ENCODE data around the gene GIT2.

Gene GIT2

GRCh38 chr12:109972821-109973220, 23.3 kb downstream of the GIT2 start:
- no peak for DNase-seq

- no peak for DNase-seq
These were observed 27.4 kb downstream of the GIT2 start for GRCh38 chr12:109968801-109969200.

- no peak for DNase-seq
These were observed 28.1 kb downstream of the GIT2 start for GRCh38 chr12:109968032-109968420.

- DNase-seq, result no peak
These were observed 28.7 kb downstream of the GIT2 start for GRCh38 chr12:109967383-109968031.

- no peak for DNase-seq
These were observed 29.6 kb downstream of the GIT2 start for GRCh38 chr12:109966546-109966945.

GRCh38 chr12:109963743-109964429, 32.3 kb downstream of the GIT2 start:
- no peak for DNase-seq

GRCh38 chr12:109963330-109963729, 32.8 kb downstream of the GIT2 start:
- DNase-seq, result no peak

GRCh38 chr12:109962398-109962797, 33.8 kb downstream of the GIT2 start:
- no peak for DNase-seq

- DNase-seq, result no peak
These were observed 34.6 kb downstream of the GIT2 start for GRCh38 chr12:109961612-109962011.

GRCh38 chr12:109961201-109961600, 35.0 kb downstream of the GIT2 start:
- DNase-seq, result no peak

GRCh38 chr12:109959411-109960093, 36.6 kb downstream of the GIT2 start:
- no peak for DNase-seq

GRCh38 chr12:109958374-109958773, 37.8 kb downstream of the GIT2 start:
- no peak for DNase-seq

GRCh38 chr12:109953656-109954055, 42.5 kb downstream of the GIT2 start:
- no peak for DNase-seq

- no peak for DNase-seq
These were observed 43.3 kb downstream of the GIT2 start for GRCh38 chr12:109952873-109953272.

- no peak for DNase-seq
These were observed 43.9 kb downstream of the GIT2 start for GRCh38 chr12:109952160-109952858.

GRCh38 chr12:109951751-109952150, 44.4 kb downstream of the GIT2 start:
- DNase-seq, result peak; percentile 79 to 84

GRCh38 chr12:109951136-109951535, 45.0 kb downstream of the GIT2 start:
- no peak for DNase-seq

- DNase-seq, result no peak
These were observed 45.5 kb downstream of the GIT2 start for GRCh38 chr12:109950625-109951024.

GRCh38 chr12:109949089-109949488, 47.1 kb downstream of the GIT2 start:
- DNase-seq, result no peak

- DNase-seq, result no peak
These were observed 47.8 kb downstream of the GIT2 start for GRCh38 chr12:109948368-109948767.

GRCh38 chr12:109947521-109947920, 48.6 kb downstream of the GIT2 start:
- DNase-seq, result no peak

- no peak for DNase-seq
These were observed 49.3 kb downstream of the GIT2 start for GRCh38 chr12:109946913-109947312.

GRCh38 chr12:109946505-109946904, 49.7 kb downstream of the GIT2 start:
- DNase-seq, result no peak

All from SHP77 (cell line).